Measurements from ENCODE around the gene GBGT1. TPM values are rescaled to one million over a fixed set of nuclear protein-coding genes. Genes with fewer than 3 reads are reported as not detected.

Gene GBGT1
- polyA plus RNA-seq, 1 donor = 5.4 TPM

DNA sequence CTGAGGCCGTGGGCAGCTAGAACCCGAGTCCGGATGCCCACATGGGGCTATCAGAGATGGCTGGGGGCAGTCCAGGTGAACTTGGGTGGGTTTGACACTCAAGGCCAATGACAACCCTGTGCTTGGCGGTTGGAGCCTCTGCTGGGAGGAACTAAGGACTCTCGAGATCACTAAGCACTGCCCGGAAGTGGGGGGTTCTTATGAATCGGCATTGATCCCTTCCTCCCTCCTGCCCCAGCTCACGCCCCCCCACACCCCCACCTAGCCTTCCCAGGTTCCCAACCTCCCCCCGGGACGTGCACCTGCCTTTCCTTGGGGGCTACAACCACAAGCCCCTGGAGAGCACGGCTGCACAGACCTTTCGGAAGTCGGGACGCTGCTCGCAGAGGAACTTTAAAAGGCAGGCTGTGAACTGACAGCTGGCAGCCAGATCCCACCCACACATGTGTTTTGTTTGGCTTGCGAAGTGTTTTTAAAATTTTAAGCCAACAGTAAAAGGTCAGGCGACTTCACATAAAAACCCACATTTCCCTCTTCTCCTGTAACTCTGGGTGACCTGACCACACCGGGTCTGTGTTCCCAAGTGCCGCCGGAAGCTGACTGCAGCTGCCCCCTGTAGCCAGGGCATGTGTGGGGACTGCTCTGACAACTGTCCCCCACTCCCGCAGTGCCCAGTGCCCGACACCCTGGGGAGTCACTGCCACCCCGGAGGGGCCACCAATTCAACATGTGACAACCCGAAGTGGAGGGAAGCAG lies 37.6 kb downstream of the GBGT1 start:
- no peak for DNase-seq

DNA sequence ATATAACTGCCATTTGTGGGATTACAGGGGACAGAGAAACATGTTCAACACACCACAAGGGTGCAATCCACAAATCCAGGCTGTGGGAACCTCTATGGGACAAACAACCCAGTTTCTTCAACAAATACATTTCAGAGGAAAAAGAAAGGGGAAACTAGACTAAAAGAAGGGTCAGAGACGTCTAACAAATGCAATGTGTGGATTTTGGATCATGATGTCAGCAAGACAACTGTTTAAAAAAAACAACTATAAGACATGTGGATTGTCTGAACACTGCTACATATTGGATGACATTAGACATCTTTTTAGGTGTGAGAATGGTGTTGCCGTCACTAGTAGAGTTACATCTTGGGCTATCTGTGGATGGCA lies 38.8 kb downstream of the GBGT1 start:
- no peak for DNase-seq

- DNase-seq = no peak
Measured at GRCh38 chr9:133124123-133124906, 39.4 kb downstream of the GBGT1 start.

DNA sequence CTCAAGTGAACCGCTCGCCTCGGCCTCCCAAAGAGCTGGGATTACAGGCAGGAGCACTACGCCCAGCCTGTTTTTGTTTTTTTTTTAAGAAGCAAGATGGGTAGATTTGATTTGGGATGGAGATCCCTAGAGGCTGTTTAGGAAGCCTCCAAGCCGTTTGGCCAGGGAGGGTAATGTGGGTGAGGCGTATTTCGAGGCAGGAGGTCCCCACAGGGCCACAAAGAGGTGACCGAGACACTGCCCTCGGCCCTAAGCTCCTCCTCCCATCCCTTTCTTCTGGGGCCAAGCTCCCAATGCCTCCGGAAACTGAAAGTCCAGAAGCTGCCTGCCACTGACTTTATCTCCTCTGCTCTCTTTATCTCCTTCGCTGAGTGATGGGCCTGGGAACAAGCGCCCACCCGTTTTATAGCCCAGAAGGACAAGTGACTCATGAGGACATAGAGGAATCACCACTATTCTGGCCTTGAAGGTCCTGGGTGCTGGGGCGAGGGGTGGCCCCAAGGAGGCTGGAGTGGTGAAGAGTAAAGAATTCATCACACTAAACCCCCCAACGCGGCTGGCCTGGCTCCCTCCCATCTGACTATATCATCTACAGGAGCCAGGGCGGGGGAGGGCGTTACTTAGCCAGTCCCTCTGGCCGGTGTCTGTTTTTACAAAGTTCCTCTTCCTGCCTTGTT lies 40.6 kb downstream of the GBGT1 start:
- no peak for DNase-seq

DNA sequence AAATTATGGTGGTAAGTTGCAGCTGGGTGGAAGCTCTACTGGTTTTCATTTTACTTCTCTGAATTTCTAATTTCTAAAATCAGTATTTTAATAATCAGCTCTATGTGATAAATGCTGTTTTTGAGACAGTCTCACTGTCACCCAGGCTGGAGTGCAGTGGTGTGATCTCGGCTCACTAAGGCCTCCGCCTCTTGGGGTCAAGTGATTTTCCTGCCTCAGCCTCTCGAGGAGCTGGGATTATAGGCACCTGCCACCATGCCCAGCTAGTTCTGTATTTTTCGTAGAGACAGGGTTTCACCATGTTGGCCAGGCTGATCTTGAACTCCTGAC lies 41.1 kb downstream of the GBGT1 start:
- DNase-seq = no peak

GRCh38 chr9:133121915-133122550 lies 41.7 kb downstream of the GBGT1 start:
- DNase-seq = no peak

DNA sequence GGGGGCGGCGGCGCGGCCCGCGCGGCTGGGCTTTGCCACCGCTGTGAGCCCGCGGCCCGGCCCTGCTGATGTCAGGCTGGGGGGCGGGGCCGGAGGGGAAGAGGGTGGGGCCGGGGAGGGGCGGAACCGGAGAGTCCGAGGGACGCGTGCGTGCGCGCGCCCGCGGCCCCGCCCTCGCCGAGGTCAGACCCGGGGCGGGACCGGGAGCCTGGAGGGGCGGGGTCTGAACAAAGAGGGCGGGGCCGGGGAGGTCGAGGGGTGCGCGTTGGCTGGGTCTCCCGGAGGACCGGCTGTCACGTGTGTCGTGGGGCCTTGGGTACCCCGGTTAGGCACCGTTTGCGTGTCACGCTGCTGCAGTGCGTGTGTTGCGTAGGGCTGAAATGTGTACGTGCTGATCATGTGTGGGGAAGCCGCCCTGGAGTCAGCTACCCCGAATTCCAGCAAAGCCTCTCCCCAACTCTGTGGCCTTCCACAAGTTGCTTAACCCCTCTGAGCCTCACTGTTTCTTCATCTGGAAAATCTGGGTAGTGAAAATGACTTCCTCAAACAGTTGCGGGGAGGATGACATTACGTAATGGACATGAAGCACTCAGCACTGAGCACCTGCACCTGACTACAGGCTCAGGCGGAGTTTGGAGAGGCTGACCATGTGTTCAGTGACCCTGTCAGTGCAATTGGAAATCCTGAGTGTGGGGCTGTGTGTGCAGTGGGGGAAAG lies 42.4 kb downstream of the GBGT1 start, which contains the start of gene RALGDS:
TSS of gene RALGDS (minus strand) at position 43 of the 717 bp plus-strand sequence. CDS start 86 bp downstream, outside the sequence.
- peak; percentile 91 for DNase-seq

DNA sequence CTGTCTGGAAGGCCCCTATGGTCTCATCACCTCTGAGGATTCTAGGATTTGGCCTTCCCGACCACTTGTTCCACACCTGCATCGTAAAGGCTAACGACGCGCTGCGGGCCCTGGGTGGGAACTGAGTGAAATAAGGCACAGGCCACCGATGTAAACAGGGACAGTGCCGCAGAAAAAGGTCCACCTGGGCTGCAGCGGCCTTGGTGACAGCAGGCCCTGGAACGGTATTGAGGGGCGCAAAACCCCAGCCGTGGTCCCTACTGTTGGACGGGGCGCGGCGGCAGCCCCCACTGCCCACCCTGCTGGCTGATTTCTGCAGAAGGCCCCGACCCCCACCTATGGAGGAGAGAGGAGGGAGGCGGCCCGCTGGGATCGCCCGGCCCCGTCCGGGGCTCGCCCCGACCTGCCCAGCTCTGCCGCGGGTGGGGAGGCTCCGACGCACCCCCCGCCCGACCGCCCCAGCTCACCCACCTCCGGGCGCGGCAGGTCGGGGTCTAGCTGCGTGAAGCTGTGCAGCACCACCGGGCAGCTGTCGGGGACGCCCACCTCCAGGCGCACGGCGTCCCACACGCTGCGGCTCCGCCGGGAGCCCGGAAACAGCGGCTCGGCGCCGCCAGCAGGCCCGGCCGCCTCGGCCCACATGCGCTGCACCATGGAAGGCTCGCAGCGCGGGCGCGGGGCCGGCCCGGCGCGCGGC lies 43.1 kb downstream of the GBGT1 start:
- no peak for DNase-seq

- DNase-seq = no peak
Measured at GRCh38 chr9:133119846-133120500, 43.7 kb downstream of the GBGT1 start.

DNA sequence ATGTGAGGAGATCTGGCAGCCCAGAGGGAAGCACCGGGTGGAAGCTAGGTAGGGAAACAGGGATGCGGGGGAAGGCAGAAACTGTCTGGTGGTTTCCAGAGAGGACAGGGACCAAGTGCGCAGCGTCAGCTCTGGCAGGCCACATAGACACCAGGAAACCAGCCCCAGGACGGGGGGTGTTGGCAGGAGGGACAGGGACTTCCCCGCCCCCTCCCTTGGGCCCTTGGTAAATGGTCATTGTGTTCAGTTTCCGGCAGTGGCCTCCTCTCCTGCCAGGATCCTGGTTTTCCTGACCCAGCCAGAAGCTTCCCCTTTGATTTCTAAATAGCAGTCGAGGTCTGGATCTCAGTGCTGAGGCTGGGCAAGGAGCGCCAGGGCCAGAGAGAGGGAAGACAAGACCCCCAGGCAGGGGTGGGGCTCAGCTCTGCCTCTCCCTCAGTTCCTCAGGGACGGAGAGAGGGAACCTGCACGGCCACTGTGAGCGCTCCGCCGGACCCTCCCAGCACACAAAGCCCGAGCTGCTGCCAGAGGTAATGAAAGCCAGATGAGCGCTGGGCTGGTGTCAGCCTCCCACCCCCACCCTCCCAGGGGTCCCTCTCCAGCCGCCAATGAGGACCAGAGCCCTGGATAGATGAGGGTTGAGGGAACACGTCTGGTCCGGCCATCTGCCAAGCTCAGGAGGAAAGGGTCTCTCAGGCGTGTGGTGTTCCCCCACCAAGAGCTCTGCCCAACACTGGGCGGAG lies 44.4 kb downstream of the GBGT1 start:
- peak; percentile 67 for DNase-seq

DNA sequence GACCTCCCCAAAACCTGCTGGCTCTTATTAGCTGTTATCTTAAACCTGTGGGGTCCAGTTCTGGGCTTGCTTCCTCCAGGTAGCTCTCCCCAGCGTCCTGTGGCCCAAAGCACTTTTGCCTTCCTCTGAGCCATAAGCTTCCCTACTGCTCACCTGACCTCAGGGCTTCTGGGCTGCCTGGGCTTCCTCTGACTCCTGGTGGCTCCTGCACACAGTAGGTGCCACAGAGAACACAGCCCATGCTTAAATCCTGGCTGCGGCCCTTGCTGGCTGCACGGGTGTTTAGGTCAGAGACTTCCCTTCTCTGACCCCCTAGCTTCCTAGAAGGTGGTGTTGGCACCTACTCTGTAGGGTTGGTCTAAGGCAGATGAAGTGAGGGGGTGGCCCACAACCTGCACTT lies 45.1 kb downstream of the GBGT1 start:
- no peak for DNase-seq

GRCh38 chr9:133118179-133118520 lies 45.6 kb downstream of the GBGT1 start:
- no peak for DNase-seq

DNA sequence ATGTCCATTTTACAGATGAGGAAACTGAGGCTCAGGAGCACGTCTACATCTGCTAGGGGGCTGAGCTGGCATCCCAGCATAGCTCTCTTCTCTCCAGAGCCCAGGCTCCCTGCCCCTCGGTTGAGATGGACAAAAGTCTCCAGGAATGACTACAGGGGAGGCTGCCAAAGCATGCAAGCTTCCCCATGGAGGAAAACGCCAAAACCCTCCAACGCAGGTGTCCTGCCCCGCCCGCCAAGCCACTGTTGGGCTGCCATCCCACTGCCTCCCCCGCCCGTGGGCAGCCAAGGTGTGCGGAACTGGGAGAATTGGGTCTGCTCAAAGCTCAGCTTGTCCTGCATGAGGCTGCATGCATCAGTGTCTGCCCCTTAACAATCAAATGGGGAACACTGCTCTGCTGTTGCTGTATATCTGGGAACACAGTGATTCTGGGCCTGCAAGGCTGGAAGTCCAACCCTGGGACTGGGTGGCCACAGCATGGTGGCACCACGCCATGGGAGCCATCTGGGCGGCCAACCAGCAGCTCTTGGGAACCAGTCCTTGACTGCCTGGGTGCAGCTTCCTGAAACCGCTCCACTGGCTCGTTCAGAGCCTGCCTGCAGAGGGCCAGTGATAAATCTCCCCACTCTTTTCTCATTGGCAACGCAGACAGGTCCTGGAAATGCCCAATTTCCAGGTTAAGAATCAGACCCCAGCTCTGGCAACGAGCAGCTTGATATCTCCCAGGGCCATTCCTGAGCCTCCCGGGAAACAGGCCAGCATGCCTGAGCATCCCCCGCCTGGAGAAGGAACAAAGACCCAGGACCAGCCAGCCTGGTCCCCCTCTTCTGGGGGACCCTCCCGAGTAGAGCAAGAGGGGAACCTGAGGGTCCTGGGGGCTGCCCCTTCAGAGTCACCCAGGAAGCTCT lies 46.2 kb downstream of the GBGT1 start:
- DNase-seq = no peak

- DNase-seq = no peak
Measured at GRCh38 chr9:133116346-133117231, 47.1 kb downstream of the GBGT1 start.

DNA sequence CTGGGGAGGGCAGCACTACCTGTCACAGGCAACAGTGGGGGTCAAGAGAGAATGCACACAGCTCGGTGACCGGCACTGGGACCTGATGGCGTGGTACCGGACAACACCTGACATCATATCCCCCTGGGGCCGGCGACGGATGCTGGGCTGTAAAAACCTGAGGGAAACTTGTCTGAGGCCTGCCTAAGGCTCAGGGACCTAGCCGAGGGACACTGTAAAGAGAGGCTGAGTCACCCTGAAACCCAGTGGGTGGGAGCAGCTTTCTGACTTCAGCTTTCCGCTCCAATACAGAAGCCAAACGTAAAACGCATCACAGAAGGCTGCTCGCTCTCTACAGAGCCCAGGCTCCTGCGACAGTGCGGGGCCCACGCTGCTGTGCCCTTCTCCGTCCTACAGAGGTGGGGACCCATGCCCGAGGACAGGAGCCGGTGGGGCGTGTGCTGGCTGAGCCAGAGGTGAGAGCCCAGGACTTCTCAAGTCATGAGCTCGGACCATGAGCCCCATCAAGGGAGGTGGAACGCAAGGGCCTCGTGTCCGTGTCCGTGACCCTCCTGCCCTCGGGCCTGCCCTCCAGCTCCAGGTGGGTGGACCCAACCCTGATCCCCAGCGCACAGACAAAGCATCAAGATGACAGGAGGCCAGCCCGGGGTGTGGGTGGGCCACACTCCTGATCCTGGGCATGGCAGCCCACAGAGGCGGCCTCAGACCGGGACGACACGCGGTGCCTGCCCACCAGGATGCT lies 47.9 kb downstream of the GBGT1 start:
- DNase-seq = no peak

DNA sequence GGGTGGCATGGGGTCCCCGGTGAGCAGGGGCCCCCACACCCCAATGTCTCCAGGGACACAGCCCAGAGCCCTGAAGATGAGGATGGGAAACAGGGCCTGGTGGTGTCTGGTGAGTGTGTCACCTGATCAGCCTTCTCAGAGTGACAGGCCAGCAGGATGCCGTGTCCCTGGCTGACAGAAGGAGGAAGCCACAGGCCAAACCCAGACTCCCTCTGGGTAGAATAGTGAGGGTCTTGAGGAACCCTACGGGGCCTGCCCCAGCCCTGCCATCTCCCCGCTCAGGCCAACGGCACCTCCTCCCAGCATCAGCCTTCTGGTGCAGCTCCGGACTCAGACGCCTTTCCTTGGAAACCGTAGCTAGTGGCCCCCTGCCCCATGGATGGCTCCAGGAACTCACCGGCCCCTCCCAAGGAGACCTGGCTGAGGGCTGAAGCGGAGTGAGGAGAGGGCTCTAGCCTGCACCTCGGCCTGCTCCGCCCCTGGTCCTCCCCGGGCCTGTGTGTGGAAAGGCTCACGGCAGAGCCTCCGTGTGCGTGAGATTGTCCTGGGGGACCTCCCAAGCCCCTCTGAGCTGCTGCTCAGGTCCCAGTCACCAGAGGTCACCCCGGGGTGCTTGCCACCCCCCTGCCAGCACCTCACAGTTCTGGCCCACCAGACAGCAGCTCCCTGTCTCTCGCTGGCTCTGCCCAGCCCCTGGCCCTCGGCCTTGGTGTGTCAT lies 48.7 kb downstream of the GBGT1 start:
- no peak for DNase-seq

Measured in hindlimb muscle (tissue), 1 donor.